SU-DHL-6 (cell line): ENCODE results near the gene TRIP11.

Source experiments
- CTCF ChIP-seq: fragments of 200-600 bp; sonication (generic); IDR thresholded peaks from one replicate; pipeline ENCODE4 v1.5.1; 2017; ENCODE audit warnings: antibody characterized with exemption, mild to moderate bottlenecking, low read length, moderate library complexity; ENCODE audit not compliant: insufficient read depth, poor library complexity, severe bottlenecking
- EZH2phosphoT487 ChIP-seq: fragments of 200-600 bp; sonication (generic), shearing (Covaris generic); conservative IDR thresholded peaks from 2 replicates; pipeline ENCODE4 v1.6.1; 2018; ENCODE audit warnings: mild to moderate bottlenecking, antibody characterized with exemption, low read length, moderate library complexity, mixed read lengths

- TF ChIP-seq CTCF (no peak), EZH2phosphoT487 (no peak)
Observed at GRCh38 chr14:91971188-91971778, 68.6 kb downstream of the TRIP11 start.
